ENCODE measurements around the gene SERTAD3.
"Not testable (repeated sequence)": the region's sequence is repeated elsewhere in the genome, so short reads cannot be mapped to it uniquely, and the experiment has no call there.

SERTAD3 gene

DNA sequence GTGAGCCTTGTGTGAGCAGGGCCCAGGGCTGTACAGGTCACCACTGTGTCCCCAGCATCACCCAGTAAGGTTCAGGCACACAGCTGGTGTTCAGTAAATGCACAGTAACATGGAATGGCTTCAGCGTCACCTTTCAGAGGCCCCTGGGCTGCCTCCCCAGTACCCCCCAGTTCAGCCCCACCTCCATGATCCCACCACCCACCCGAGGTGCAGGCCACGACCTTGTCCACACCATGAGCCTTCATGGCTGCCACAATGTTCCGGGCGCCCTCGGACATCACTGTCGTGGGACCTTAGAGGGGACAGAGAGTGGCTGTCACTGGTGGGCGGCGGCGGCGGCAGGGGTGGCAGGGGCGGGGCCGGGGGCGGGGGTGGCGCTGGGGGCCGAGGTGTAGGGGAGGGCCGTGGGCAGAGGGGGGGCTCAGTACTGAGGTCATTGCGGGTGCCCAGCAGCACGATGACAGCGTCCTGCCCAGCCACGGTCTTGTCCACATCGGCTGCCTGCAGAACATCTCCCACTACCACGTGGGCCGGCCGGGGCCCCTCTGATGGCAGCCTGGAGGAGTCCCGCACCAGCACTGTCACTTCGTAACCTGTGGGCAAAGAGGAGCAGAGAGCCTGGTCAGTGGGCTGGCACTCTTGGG is 13.9 kb upstream of the SERTAD3 start:
- DNase-seq: no peak

GRCh38 chr19:40457048-40457447 is 12.9 kb upstream of the SERTAD3 start:
- no peak for DNase-seq

DNA sequence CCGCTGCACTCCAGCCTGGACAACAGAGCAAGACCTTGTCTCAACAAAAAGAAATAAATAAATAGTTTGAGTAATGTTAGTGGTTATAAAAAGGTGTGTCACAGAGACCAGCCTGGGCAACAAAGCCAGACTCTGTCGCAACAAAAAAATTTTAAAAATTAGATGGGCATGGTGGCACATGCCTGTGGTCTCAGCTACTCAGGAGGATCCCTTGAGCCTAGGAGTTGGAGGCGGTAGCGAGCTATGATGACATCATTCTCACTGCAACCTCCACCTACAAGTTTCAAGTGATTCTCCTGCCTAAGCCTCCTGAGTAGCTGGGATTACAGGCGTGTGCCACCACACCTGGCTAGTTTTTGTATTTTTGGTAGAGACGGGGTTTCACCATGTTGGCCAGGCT is 9.8 kb upstream of the SERTAD3 start:
- DNase-seq: not testable (repeated sequence)

- DNase-seq: no peak
Observed at GRCh38 chr19:40453151-40453735, 9.1 kb upstream of the SERTAD3 start.

- no peak for DNase-seq
Observed at GRCh38 chr19:40452016-40452415, 7.9 kb upstream of the SERTAD3 start.

- DNase-seq: no peak
Observed at GRCh38 chr19:40450664-40451063, 6.5 kb upstream of the SERTAD3 start.

DNA sequence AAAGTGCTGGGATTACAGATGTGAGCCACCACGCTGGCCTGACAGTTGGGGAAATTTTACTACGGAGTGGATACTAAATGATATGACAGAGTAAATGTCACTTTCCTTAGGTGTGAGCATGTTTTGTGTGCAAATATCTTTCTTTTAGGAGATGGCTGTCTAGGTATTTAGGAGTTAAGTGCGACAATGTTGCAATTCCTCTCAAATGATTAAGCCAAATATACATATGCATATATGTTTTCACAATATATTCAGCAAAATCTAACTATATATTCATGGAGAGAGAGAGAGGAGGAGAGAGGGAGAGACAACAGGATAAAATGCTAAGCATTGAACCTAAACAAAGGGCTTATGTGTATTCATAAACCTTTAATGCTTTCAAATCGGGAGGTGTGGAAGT is 5.4 kb upstream of the SERTAD3 start:
- no peak for DNase-seq

- DNase-seq: no peak
Observed at GRCh38 chr19:40446263-40446784, 2.2 kb upstream of the SERTAD3 start.

- DNase-seq: peak in 1 of 6 experiments; percentile 6
Observed at GRCh38 chr19:40445780-40446262, 1.7 kb upstream of the SERTAD3 start.

GRCh38 chr19:40444825-40445312 is 734 bp upstream of the SERTAD3 start:
- DNase-seq: no peak

DNA sequence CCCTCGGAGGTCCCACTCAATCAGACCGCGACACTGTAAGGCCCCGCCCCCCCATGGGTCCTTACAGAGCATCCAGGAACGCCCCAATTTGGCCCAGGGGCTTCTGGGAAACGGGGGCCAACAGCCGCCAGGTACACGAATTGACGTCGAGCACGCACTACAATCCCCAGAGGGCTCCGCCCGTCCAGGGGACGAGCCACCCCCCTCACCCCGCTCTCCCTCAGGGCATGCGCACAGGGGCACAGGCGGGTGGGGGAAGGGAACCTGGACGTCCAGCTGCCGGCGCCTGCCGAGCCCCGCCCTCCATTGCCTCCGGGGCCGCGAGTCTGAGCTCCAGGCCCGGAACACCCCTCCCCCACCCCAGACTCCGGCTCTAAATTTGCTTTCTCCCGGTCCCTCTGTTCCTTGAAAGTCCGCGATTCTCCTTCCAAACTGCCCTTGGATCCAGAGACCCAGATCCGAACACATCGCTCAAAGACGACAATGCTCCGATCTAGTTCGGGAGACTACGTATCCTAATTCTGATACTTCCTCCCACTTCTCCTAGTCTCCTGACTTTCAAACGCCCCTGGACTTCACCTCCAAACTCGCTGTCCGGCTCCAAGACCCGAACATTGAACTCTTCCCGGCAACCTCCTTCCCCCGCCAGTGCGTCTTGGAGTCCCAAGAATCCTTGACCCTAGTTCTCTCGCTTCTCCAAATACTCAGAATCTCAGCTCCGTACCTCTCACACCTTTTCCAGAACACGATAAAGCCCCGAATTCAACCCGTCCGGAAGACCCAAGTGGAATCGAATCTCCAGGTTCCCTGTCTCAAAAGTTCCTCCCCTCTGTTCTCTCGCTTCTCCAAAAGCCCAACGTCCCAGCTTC is 770 bp downstream of the SERTAD3 start:
- DNase-seq: peak; percentile 95 to 100 (median 98)

- peak in 1 of 6 experiments; percentile 28 for DNase-seq
Observed at GRCh38 chr19:40442328-40443130, 1.6 kb downstream of the SERTAD3 start.

DNA sequence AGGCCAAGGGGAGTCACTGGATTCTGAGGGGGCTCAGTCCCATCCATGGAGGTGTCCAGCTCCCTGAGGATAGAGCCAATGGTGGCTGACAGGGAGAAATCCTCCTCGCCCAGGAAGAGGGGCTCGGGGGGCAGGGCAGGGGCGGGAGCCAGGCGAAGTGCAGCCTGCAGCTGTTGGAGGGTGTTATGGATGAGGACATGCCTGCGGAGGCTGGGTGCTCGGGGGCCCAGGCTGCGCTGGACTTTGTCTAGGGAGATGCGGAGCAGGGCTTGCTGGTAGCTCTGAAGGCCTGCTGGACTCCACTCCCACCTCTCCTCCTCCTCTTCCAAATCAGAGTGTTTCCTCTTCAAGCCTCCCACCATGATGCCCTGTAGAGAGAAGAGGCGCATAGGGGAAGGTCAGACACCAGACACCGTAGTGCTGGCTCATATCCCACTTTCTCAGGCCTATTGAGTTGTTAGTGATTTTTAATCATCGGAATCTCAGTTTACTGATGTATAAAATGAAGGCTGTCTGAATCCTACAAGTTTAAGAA is 2.3 kb downstream of the SERTAD3 start:
- DNase-seq: no peak

- no peak for DNase-seq
Observed at GRCh38 chr19:40438284-40438683, 5.9 kb downstream of the SERTAD3 start.

GRCh38 chr19:40433391-40434216 is 10.5 kb downstream of the SERTAD3 start:
- peak in 5 of 6 experiments; percentile 23 to 60 (median 52) for DNase-seq

- not testable (repeated sequence) for DNase-seq
Observed at GRCh38 chr19:40432760-40433159, 11.4 kb downstream of the SERTAD3 start.

DNA sequence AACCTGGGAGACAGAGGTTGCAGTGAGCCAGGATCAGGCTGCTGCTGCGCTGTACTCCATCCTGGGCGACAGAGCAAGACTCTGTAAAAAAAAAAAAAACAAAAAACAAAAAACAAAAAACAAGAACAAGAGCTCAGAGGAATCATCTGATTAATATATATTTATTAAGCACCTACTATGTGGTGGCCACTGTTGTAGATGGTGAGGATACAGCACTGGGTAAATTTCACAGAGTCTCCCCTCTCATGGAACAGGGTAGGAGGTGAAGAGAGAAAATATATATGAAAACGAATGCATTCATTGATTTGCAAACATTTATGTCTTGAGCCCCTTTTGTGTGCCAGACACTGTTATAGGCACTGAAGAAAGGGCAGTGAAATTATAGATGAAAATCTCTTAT is 12.4 kb downstream of the SERTAD3 start:
- DNase-seq: no peak

DNA sequence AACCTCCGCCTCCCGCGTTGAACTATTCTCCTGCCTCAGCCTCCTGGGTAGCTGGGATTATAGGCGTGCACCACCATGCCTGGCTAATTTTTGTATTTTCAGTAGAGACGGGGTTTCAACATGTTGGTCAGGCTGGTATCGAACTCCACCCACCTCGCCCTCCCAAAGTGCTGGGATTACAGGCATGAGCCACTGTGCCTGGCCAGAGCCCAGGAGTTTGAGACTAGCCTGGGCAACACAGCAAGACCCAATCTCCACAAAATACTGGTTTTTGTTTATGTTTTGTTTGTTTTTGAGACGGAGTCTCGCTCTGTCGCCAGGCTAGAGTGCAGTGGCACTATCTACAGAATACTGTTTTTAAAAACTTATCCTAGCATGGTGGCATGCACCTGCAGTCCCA is 13.9 kb downstream of the SERTAD3 start:
- not testable (repeated sequence) for DNase-seq

GRCh38 chr19:40428197-40428596 is 15.9 kb downstream of the SERTAD3 start:
- DNase-seq: not testable (repeated sequence)

DNA sequence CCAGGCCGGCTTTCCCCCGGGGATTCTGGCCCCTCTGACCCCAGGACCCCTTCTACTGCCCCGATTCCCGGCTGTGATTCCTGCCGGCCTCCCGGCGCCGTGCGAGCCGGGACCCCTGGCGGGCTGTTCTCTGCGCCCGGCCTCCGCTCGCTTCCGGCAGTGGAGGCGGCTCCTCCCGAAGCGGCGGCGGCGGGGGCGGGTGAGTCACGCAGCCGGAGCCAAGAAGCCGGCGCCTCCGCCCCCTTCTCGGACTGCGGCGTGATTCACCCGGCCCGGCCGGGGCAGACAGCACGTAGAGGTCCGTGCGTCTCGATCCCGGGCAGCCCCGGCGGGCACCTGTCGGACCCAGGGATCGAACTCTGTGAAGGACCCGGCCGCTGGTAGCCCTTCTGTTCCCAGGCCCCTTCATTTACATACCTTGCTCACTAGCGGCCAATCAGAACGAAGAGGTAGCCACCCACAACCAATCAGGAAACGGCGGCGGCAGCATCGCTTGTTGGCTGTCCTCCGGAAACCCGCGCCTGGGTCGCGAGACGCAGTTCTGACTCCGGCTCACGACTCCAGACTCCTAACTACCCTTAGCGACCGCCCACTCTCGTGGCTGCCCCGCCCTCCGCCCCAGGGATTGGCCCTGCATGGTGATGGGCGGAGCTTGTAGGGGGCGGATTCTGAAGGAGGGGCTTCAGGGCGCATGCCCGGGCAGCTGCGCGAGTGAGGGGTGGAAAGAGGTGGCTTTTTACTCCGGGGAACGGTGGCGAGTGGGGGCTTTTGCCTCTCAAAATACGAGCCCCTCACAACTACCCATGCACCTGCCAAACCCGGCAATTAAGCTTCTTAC is 18.5 kb downstream of the SERTAD3 start, which contains the start of gene SERTAD1:
Gene SERTAD1 (minus strand): TSS at position 543 of the 838 bp plus-strand sequence. CDS start 2,446 bp downstream, outside the sequence.
- DNase-seq: peak; percentile 99 to 100 (median 100)

Data from stimulated activated naive CD4-positive, alpha-beta T cell (primary cell).